Measurements from ENCODE around the gene TMC8. TPM values are rescaled to one million over a fixed set of nuclear protein-coding genes. Genes with fewer than 3 reads are reported as not detected.
A peak's percentile ranks its signal among the peaks of the same experiment; 100 is the strongest.

The TMC8 gene
- total and polyA plus RNA-seq, 5 donors from 2014 or later, result 61.8 to 454 (median 76.0) TPM

DNA sequence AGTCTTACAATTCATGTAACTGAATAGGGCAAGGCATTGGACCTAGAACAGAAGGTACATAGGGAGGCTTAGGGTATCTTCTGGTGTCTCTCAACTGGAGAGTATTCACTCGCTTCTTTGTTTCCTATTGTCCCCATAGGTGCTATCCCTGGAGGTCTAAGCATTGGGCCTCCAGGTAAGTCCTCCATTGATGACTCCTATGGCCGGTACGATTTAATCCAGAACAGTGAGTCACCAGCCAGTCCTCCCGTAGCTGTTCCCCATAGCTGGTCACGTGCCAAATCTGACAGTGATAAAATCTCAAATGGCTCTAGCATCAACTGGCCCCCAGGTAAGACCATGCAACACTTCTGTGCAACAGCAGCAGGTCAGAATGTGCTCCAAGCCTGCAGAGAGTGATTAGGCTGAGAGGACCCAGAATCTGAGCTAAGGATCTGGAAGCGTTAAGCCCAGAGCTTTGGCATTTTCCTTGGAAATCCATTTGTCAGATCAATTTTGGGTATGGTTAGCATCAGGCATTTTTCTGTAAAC lies 37.7 kb upstream of the TMC8 start:
- Mint-ChIP-seq H3K27me3 (no peaks in the 10 kb centered on the region), H3K4me3 (no peak overlapping the region), H3K9me3 (no peaks in the 10 kb centered on the region), H3K27ac (no peak overlapping the region), H3K4me1 (no peaks in the 10 kb centered on the region), H3K36me3 (peaks cover 50% of the 10 kb centered on the region)
- H3K4me1 ChIP-seq (ENCODE audit: control insufficient read depth, insufficient read depth, low read length, poor library complexity, severe bottlenecking), result no peaks in the 10 kb centered on the region
- DNase-seq, result no peak
- H3K27me3 ChIP-seq (ENCODE audit: control insufficient read depth, insufficient read depth, low read length), result no peaks in the 10 kb centered on the region
- no peak overlapping the region for H3K27ac ChIP-seq (ENCODE audit: insufficient read depth, low read length, poor library complexity, severe bottlenecking)
- peaks cover 96% of the 10 kb centered on the region for H3K36me3 ChIP-seq (ENCODE audit: control insufficient read depth, insufficient read depth, low read length)
- no peaks in the 10 kb centered on the region for H3K9me3 ChIP-seq (ENCODE audit: control insufficient read depth in 2 of 2, low read length in 2 of 2)
- ATAC-seq (ENCODE audit: low read depth in 2 of 2), result no peak
- H3K4me3 ChIP-seq (ENCODE audit: low read depth, low read length), result no peak overlapping the region

DNA sequence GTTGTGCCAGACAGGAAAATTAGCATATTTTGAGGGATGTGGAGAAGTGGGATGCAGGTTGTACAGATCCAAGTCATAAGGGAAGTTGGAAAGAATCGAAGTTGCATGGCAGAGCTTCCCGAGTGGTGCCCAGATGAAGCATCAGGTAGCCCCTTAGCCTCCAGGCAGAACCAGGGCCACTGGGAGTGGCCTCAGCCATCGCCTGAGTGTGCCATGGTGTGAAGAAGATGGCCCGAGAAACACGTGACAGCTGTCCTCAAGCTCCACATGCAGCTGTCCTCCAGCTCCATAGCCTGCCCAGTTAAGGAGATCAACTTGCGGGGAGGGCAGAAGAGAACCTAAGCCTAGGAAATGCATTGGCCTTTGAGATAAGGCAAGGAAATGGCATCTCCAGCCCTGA lies 35.5 kb upstream of the TMC8 start:
- Histone ChIP-seq H3K4me3 (ENCODE audit: low read depth, low read length) (no peak overlapping the region), H3K4me1 (ENCODE audit: control insufficient read depth, insufficient read depth, low read length, poor library complexity, severe bottlenecking) (no peaks in the 10 kb centered on the region), H3K27ac (ENCODE audit: insufficient read depth, low read length, poor library complexity, severe bottlenecking) (no peak overlapping the region), H3K27me3 (ENCODE audit: control insufficient read depth, insufficient read depth, low read length) (no peaks in the 10 kb centered on the region), H3K9me3 (ENCODE audit: control insufficient read depth in 2 of 2, low read length in 2 of 2) (no peaks in the 10 kb centered on the region), H3K36me3 (ENCODE audit: control insufficient read depth, insufficient read depth, low read length) (peaks cover 97% of the 10 kb centered on the region)
- Mint-ChIP-seq H3K36me3 (peaks cover 58% of the 10 kb centered on the region), H3K4me3 (no peak overlapping the region), H3K27ac (peak overlapping the region in 2 of 3 donors; percentile 79 to 81), H3K9me3 (no peaks in the 10 kb centered on the region), H3K4me1 (no peaks in the 10 kb centered on the region), H3K27me3 (no peaks in the 10 kb centered on the region)
- ATAC-seq (ENCODE audit: low read depth in 2 of 2), result no peak
- DNase-seq, result no peak

DNA sequence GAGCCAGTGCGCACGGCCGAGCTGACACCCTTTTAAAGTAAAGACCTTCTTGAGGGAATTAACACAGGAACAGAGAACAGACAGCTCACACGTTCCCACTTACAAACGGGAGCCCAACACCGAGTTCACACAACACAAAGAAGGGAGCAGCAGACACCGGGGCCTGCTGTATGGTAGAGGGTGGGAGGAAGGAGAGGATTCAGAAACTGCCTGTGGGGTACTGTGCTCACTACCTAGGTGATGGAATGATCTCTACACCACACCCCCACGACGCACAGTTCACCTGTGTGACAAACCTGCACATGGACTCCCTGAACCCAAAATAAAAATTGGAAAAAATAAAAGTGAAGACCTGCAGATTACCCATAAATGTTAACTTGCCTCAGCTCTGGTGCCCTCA lies 34.5 kb upstream of the TMC8 start:
- Mint-ChIP-seq H3K4me1 (no peaks in the 10 kb centered on the region), H3K9me3 (no peaks in the 10 kb centered on the region), H3K27me3 (no peaks in the 10 kb centered on the region), H3K36me3 (peaks cover 58% of the 10 kb centered on the region), H3K4me3 (no peak overlapping the region), H3K27ac (peak overlapping the region in 1 of 3 donors; percentile 55)
- Histone ChIP-seq H3K27ac (ENCODE audit: insufficient read depth, low read length, poor library complexity, severe bottlenecking) (no peak overlapping the region), H3K4me1 (ENCODE audit: control insufficient read depth, insufficient read depth, low read length, poor library complexity, severe bottlenecking) (no peaks in the 10 kb centered on the region), H3K9me3 (ENCODE audit: control insufficient read depth in 2 of 2, low read length in 2 of 2) (no peaks in the 10 kb centered on the region), H3K4me3 (ENCODE audit: low read depth, low read length) (no peak overlapping the region), H3K36me3 (ENCODE audit: control insufficient read depth, insufficient read depth, low read length) (peaks cover 91% of the 10 kb centered on the region), H3K27me3 (ENCODE audit: control insufficient read depth, insufficient read depth, low read length) (no peaks in the 10 kb centered on the region)
- ATAC-seq (ENCODE audit: low read depth in 2 of 2) (no peak), DNase-seq (no peak)

DNA sequence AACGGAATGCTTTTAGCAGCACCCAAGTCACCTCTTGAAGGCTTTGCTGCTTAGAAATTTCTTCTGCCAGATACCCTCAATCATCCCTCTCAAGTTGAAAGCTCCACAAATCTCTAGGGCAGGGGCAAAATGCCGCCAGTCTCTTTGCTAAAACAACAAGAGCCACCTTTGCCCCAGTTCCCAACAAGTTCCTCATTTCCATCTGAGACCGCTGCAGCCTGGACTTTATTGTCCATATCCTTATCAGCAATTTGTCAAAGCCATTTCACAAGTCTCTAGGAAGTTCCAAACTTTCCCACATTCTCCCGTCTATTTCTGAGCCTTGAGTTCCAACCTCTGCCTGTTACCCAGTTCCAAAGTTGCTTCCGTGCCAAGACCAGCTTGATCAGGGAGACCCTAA lies 29.5 kb upstream of the TMC8 start:
- Histone ChIP-seq H3K4me3 (ENCODE audit: low read depth, low read length) (no peak overlapping the region), H3K27me3 (ENCODE audit: control insufficient read depth, insufficient read depth, low read length) (no peaks in the 10 kb centered on the region), H3K4me1 (ENCODE audit: control insufficient read depth, insufficient read depth, low read length, poor library complexity, severe bottlenecking) (no peaks in the 10 kb centered on the region), H3K36me3 (ENCODE audit: control insufficient read depth, insufficient read depth, low read length) (peaks cover 80% of the 10 kb centered on the region), H3K27ac (ENCODE audit: insufficient read depth, low read length, poor library complexity, severe bottlenecking) (no peak overlapping the region), H3K9me3 (ENCODE audit: control insufficient read depth in 2 of 2, low read length in 2 of 2) (no peaks in the 10 kb centered on the region)
- Mint-ChIP-seq H3K27me3 (no peaks in the 10 kb centered on the region), H3K27ac (peak overlapping the region in 2 of 3 donors; percentile 38 to 52), H3K36me3 (peaks cover 51% of the 10 kb centered on the region), H3K4me1 (peaks cover 0 to 2% (median 0%) of the 10 kb centered on the region in 4 donors), H3K4me3 (no peak overlapping the region), H3K9me3 (no peaks in the 10 kb centered on the region)
- DNase-seq, result no peak
- ATAC-seq (ENCODE audit: low read depth in 2 of 2), result no peak

DNA sequence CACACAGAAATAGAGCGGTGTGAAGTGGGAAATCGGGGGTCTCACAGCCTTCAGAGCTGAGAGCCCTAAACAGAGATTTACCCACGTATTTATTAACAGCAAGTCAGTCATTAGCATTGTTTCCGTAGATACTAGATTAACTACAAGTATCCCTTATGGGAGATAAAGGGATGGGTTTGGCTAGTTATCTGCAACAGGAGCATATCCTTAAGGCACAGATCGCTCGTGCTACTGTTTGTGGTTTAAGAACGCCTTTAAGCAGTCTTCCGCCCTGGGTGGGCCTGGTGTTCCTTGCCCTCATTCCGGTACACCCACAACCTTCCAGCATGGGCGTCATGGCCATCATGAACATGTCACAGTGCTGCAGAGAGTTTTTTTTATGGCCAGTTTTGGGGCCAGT lies 29.0 kb upstream of the TMC8 start:
- Mint-ChIP-seq H3K4me1 (peaks cover 0 to 2% (median 0%) of the 10 kb centered on the region in 4 donors), H3K9me3 (no peaks in the 10 kb centered on the region), H3K27ac (peak overlapping the region in 1 of 3 donors; percentile 38), H3K4me3 (no peak overlapping the region), H3K36me3 (peaks cover 49% of the 10 kb centered on the region), H3K27me3 (no peaks in the 10 kb centered on the region)
- H3K4me1 ChIP-seq (ENCODE audit: control insufficient read depth, insufficient read depth, low read length, poor library complexity, severe bottlenecking), result no peaks in the 10 kb centered on the region
- H3K27ac ChIP-seq (ENCODE audit: insufficient read depth, low read length, poor library complexity, severe bottlenecking), result no peak overlapping the region
- H3K27me3 ChIP-seq (ENCODE audit: control insufficient read depth, insufficient read depth, low read length), result no peaks in the 10 kb centered on the region
- H3K4me3 ChIP-seq (ENCODE audit: low read depth, low read length), result no peak overlapping the region
- ATAC-seq (ENCODE audit: low read depth in 2 of 2), result no peak
- H3K9me3 ChIP-seq (ENCODE audit: control insufficient read depth in 2 of 2, low read length in 2 of 2), result no peaks in the 10 kb centered on the region
- peaks cover 75% of the 10 kb centered on the region for H3K36me3 ChIP-seq (ENCODE audit: control insufficient read depth, insufficient read depth, low read length)
- no peak for DNase-seq

DNA sequence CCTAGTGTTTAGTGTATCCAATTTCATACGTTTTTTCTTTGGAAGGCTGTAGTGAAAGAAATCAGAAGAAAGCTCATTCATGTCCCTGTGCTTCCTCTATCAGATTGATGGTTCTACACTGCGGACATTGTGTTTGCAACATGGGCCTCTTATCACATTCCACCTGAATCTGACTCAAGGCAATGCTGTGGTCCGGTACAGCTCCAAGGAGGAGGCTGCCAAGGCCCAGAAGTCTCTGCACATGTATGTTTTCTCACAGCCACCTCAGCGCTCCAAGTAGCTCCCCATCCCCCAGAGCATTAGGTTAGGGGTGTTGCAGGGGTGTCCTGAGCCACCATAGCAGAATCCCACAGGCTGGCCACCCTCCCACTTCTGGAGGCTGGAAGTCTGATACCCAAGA lies 27.3 kb upstream of the TMC8 start:
- no peaks in the 10 kb centered on the region for H3K4me1 ChIP-seq (ENCODE audit: control insufficient read depth, insufficient read depth, low read length, poor library complexity, severe bottlenecking)
- no peak overlapping the region for H3K27ac Mint-ChIP-seq
- no peaks in the 10 kb centered on the region for H3K27me3 Mint-ChIP-seq
- peaks cover 0 to 13% (median 2%) of the 10 kb centered on the region in 4 donors for H3K4me1 Mint-ChIP-seq
- H3K9me3 ChIP-seq (ENCODE audit: control insufficient read depth in 2 of 2, low read length in 2 of 2), result no peaks in the 10 kb centered on the region
- peaks cover 58% of the 10 kb centered on the region for H3K36me3 ChIP-seq (ENCODE audit: control insufficient read depth, insufficient read depth, low read length)
- no peak for ATAC-seq (ENCODE audit: low read depth in 2 of 2)
- no peaks in the 10 kb centered on the region for H3K27me3 ChIP-seq (ENCODE audit: control insufficient read depth, insufficient read depth, low read length)
- H3K4me3 ChIP-seq (ENCODE audit: low read depth, low read length), result no peak overlapping the region
- peaks cover 51% of the 10 kb centered on the region for H3K36me3 Mint-ChIP-seq
- no peak overlapping the region for H3K27ac ChIP-seq (ENCODE audit: insufficient read depth, low read length, poor library complexity, severe bottlenecking)
- H3K9me3 Mint-ChIP-seq, result no peaks in the 10 kb centered on the region
- no peak for DNase-seq
- H3K4me3 Mint-ChIP-seq, result no peak overlapping the region

DNA sequence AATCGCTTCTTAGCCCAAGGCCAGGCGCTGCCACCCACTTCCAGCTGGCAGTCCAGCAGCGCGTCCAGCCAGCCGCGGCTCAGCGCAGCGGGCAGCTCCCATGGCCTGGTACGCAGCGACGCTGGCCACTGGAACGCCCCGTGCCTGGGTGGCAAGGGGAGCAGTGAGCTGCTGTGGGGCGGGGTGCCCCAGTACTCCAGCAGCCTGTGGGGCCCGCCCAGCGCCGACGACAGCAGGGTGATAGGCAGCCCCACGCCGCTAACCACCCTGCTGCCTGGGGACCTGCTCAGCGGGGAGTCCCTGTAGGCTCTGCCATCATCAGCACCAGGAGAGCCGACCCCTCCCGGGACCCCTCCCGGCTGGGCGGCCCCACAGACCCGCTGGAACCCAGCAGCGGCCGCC lies 26.0 kb upstream of the TMC8 start:
- no peak for DNase-seq
- no peaks in the 10 kb centered on the region for H3K4me1 ChIP-seq (ENCODE audit: control insufficient read depth, insufficient read depth, low read length, poor library complexity, severe bottlenecking)
- no peak overlapping the region for H3K27ac Mint-ChIP-seq
- H3K36me3 Mint-ChIP-seq, result peaks cover 45% of the 10 kb centered on the region
- no peak overlapping the region for H3K4me3 Mint-ChIP-seq
- H3K27me3 Mint-ChIP-seq, result no peaks in the 10 kb centered on the region
- H3K9me3 Mint-ChIP-seq, result no peaks in the 10 kb centered on the region
- no peaks in the 10 kb centered on the region for H3K9me3 ChIP-seq (ENCODE audit: control insufficient read depth in 2 of 2, low read length in 2 of 2)
- H3K27ac ChIP-seq (ENCODE audit: insufficient read depth, low read length, poor library complexity, severe bottlenecking), result no peak overlapping the region
- no peaks in the 10 kb centered on the region for H3K27me3 ChIP-seq (ENCODE audit: control insufficient read depth, insufficient read depth, low read length)
- H3K4me1 Mint-ChIP-seq, result peaks cover 0 to 17% (median 3%) of the 10 kb centered on the region in 4 donors
- H3K4me3 ChIP-seq (ENCODE audit: low read depth, low read length), result no peak overlapping the region
- ATAC-seq (ENCODE audit: low read depth in 2 of 2), result no peak
- peaks cover 57% of the 10 kb centered on the region for H3K36me3 ChIP-seq (ENCODE audit: control insufficient read depth, insufficient read depth, low read length)

DNA sequence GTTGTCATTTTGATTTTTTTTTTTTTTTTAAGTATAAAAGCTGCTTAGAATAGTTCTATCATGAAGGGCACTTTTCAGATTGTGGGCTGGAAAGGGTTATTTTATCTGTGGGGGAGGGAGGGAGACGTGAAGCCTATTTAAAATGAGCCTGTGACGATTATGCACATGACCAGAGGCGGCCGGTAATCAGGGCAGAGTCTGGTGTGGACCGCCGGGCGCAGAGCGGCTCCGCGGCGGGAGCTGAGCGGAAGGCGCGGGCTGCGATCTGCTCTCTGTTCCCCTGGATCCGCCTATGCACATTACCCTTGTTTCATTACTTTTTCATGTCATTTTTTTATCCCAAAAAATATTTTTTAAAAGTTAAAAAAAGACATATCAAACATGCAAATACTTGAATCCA lies 25.5 kb upstream of the TMC8 start:
- no peaks in the 10 kb centered on the region for H3K9me3 ChIP-seq (ENCODE audit: control insufficient read depth in 2 of 2, low read length in 2 of 2)
- H3K4me3 ChIP-seq (ENCODE audit: low read depth, low read length), result no peak overlapping the region
- Mint-ChIP-seq H3K27ac (no peak overlapping the region), H3K4me1 (peaks cover 0 to 20% (median 3%) of the 10 kb centered on the region in 4 donors), H3K36me3 (peaks cover 42% of the 10 kb centered on the region), H3K27me3 (no peaks in the 10 kb centered on the region), H3K4me3 (no peak overlapping the region), H3K9me3 (no peaks in the 10 kb centered on the region)
- H3K27me3 ChIP-seq (ENCODE audit: control insufficient read depth, insufficient read depth, low read length), result no peaks in the 10 kb centered on the region
- ATAC-seq (ENCODE audit: low read depth in 2 of 2) (no peak), DNase-seq (no peak)
- H3K27ac ChIP-seq (ENCODE audit: insufficient read depth, low read length, poor library complexity, severe bottlenecking), result no peak overlapping the region
- no peaks in the 10 kb centered on the region for H3K4me1 ChIP-seq (ENCODE audit: control insufficient read depth, insufficient read depth, low read length, poor library complexity, severe bottlenecking)
- H3K36me3 ChIP-seq (ENCODE audit: control insufficient read depth, insufficient read depth, low read length), result peaks cover 55% of the 10 kb centered on the region
